Islet precursor cell (in vitro differentiated cells): Measurements from ENCODE around the gene NSUN6.
A peak's percentile ranks its signal among the peaks of the same experiment; 100 is the strongest.

Experiments
- DNase-seq: peaks from one replicate; pipeline ENCODE4 v3.0.0-alpha.2; 2018

The NSUN6 gene

DNA sequence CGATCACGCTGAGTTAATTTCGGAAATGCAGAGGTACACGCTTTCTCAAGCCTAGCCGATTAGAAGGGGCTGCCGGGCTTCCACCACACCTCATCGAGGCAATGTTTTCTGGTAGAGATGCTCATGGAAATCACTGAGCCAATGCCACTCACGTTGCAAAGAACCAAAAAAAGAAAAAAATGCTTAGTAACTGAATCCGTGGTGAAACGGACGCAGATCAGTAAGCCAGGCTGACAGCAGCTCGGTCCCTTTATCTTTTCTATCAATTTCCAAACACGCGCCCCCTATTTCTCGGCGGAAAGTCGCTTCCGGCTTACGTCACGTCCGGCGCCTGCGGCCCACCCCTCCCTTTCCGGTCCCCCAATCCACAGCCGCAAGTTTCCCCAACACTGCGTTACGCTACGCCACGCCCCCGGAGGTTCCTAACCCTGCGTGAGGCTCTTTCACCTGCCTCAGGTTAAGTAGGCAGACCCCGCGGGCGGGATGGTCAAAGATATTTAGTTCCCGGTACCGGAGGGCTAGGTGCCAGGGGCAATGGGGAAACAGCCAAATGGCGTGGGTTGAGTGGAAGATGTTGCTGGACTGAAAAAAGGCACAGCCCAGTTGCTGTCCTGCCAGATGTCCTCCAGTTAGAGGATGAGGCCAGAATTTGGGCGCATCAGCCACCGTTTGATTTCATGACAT, at the start of gene NSUN6:
NSUN6 (minus strand) TSS at position 264 of the 684 bp plus-strand sequence. CDS start 384 bp downstream, outside the sequence.
- peak; percentile 89 for DNase-seq

GRCh38 chr10:18699849-18700840, 48.8 kb upstream of the NSUN6 start:
- DNase-seq, result no peak

GRCh38 chr10:18690541-18690940, 39.2 kb upstream of the NSUN6 start:
- DNase-seq, result no peak

GRCh38 chr10:18689498-18689897, 38.1 kb upstream of the NSUN6 start:
- no peak for DNase-seq

GRCh38 chr10:18687706-18688105, 36.3 kb upstream of the NSUN6 start:
- DNase-seq, result no peak

GRCh38 chr10:18687195-18687594, 35.8 kb upstream of the NSUN6 start:
- no peak for DNase-seq

- DNase-seq, result no peak
Observed at GRCh38 chr10:18685555-18685954, 34.2 kb upstream of the NSUN6 start.

DNA sequence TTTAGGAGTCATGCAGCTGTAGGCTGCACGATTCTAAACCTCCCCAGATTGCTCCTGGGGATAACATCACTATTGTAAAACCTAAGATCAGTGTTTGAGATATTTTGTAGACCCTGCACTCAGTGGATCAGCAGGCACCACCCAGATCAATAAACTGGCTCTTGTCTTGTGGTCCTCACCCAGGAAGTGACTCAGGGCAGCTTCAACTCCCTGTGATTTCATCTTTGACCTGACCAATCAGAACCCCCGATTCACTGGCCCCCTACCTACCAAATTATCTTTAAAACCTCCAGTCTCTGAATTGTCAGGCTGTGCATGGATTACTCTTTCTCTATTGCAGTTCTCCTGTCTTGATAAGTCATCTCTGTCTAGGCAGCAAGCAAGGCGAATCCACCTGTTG, 33.6 kb upstream of the NSUN6 start:
- DNase-seq, result no peak

- DNase-seq, result no peak
Observed at GRCh38 chr10:18684416-18684815, 33.0 kb upstream of the NSUN6 start.

DNA sequence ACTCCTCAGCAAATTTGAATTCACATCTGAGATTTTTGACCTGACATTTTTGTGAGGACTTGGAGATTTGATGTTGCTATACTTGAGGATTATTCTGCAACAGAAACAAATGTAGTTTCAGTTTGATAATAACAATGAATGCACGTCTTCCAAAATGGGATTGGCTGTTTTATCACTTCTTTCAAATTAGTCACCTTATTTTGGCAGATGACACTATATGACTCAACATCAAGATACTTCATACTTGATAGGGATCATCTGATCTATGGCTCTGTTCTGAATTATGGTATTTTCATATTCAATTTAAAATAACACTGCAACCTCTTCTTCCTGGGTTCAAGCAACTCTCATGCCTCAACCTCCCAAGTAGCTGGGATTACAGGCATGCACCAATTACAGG, 32.0 kb upstream of the NSUN6 start:
- DNase-seq, result no peak

DNA sequence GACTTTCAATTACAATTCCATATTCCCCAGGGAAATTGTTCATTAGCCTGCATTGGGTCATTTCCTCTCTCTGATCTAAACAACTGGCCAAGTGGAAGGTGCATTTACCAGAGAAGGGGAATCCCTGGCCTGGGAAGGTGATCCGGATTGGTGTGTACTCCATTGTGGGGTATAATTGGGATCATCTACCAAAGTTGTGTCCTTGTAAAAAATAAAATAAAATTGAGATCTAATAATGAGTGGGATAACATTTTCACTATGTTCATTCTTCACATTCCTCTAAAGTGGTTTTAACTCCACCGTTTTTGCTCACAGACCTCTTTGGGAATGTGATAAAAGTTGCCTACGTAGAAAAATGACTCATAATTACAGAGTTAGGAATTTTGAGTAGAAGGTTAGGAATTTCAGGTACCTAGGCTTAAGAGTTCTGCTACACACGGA, 30.6 kb upstream of the NSUN6 start:
- DNase-seq, result no peak

- DNase-seq, result no peak
Observed at GRCh38 chr10:18681366-18681765, 30.0 kb upstream of the NSUN6 start.

- no peak for DNase-seq
Observed at GRCh38 chr10:18680754-18681153, 29.4 kb upstream of the NSUN6 start.

- DNase-seq, result no peak
Observed at GRCh38 chr10:18675086-18675801, 23.9 kb upstream of the NSUN6 start.

- no peak for DNase-seq
Observed at GRCh38 chr10:18668026-18668425, 16.6 kb upstream of the NSUN6 start.

- no peak for DNase-seq
Observed at GRCh38 chr10:18666810-18667209, 15.4 kb upstream of the NSUN6 start.

- no peak for DNase-seq
Observed at GRCh38 chr10:18665815-18666558, 14.6 kb upstream of the NSUN6 start.

DNA sequence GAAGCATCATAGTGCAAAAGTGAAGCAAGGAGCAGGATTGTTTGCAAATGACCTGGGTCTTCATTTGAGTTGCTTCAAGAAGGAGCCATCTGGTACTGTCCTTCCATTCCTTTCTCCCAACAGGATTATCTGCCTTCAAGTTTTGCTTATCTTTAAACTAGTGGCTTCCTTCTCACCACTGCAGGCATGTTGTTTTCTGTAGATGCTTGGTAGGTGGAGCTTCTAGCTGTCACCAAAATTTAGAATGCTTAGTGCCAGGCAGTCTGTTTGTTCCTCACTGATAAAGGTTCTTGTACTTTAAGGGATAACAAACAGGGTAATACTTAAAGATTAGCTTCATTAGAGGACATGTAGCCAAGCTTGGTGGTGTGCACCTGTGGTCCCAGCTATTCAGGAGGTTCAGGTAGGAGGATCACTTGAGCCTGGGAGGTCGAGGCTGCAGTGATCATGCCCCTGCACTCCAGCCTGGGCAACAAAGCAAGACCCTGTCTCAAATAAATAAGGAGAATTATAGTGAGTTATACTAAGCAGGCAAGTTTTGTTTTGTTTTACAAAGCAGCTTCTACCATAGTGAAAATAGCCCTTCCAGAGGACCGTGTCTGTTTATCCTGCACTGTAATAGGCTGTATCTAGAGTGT, 13.6 kb upstream of the NSUN6 start:
- no peak for DNase-seq

GRCh38 chr10:18660816-18661431, 9.5 kb upstream of the NSUN6 start:
- no peak for DNase-seq

DNA sequence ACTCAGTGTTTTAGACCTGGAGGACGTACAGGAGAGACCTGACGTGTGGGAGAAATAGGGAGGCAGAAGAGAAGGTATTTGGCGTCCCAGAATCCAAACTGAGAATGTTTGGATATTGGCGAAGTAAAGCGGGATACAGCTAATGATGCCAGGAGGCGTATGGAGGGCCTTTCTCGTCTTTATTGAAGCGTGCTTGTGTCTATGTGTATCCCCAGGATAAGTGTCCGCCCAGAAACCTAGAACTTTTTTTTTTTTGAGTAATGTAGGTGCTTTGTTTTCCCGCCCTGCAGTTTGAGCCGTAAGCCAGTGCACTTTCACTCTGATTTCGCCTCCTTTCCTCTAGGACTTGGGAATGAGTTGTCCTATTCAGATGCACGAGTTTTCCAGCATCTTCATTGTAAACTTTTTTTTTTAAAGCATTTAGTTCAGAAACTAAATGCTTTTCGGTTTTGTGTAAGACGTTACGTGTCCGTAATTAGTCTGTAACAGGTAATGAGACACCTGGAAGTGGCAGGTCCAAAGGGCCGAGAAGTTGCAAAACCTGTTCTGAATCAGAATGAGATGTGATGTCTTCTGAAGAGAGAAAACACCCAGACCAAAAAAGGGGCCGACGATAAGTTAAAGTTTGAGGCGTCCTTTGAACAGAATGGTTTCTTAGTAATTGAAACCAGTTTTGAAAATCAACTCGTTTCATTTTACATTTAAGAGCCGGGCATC, 8.6 kb upstream of the NSUN6 start:
- DNase-seq, result peak; percentile 61
